HK-2 (cell line): ENCODE measurements around the gene TSPAN14.
A peak's percentile ranks its signal among the peaks of the same experiment; 100 is the strongest.
"Not testable (repeated sequence)": the region's sequence is repeated elsewhere in the genome, so short reads cannot be mapped to it uniquely, and the experiment has no call there.

Source experiments
- DNase-seq: peaks from one replicate; pipeline ENCODE4 v3.0.0-alpha.2; 2018; ENCODE audit not compliant: unreplicated experiment

The TSPAN14 gene

GRCh38 chr10:80542053-80542452 is 87.9 kb downstream of the TSPAN14 start:
- peak; percentile 19 for DNase-seq

- no peak for DNase-seq
These were observed 88.7 kb downstream of the TSPAN14 start for GRCh38 chr10:80542652-80543318.

GRCh38 chr10:80543319-80543672 is 89.2 kb downstream of the TSPAN14 start:
- DNase-seq: not testable (repeated sequence)

- no peak for DNase-seq
These were observed 90.3 kb downstream of the TSPAN14 start for GRCh38 chr10:80544316-80544953.

GRCh38 chr10:80545258-80545881 is 91.3 kb downstream of the TSPAN14 start:
- DNase-seq: no peak

GRCh38 chr10:80552151-80552646 is 98.1 kb downstream of the TSPAN14 start:
- no peak for DNase-seq

- DNase-seq: no peak
These were observed 99.3 kb downstream of the TSPAN14 start for GRCh38 chr10:80553436-80553835.

GRCh38 chr10:80554050-80554449 is 99.9 kb downstream of the TSPAN14 start:
- DNase-seq: no peak

- no peak for DNase-seq
These were observed 101.3 kb downstream of the TSPAN14 start for GRCh38 chr10:80555415-80555814.

GRCh38 chr10:80561950-80562349 is 107.8 kb downstream of the TSPAN14 start:
- no peak for DNase-seq

GRCh38 chr10:80567292-80567691 is 113.2 kb downstream of the TSPAN14 start:
- no peak for DNase-seq

GRCh38 chr10:80569131-80569895 is 115.2 kb downstream of the TSPAN14 start:
- no peak for DNase-seq

- no peak for DNase-seq
These were observed 117.2 kb downstream of the TSPAN14 start for GRCh38 chr10:80571352-80571751.

- DNase-seq: no peak
These were observed 125.2 kb downstream of the TSPAN14 start for GRCh38 chr10:80579181-80579763.

GRCh38 chr10:80579849-80580637 is 125.9 kb downstream of the TSPAN14 start:
- no peak for DNase-seq

- DNase-seq: no peak
These were observed 126.7 kb downstream of the TSPAN14 start for GRCh38 chr10:80580638-80581468.

- DNase-seq: no peak
These were observed 127.3 kb downstream of the TSPAN14 start for GRCh38 chr10:80581469-80581835.

GRCh38 chr10:80582286-80582960 is 128.3 kb downstream of the TSPAN14 start:
- no peak for DNase-seq
